ENCODE data around the gene HTR7. TPM values are rescaled to one million over a fixed set of nuclear protein-coding genes. Genes with fewer than 3 reads are reported as not detected.

Gene HTR7
- polyA plus RNA-seq, 4 donors: 0.47 to 1.1 (median 0.61) TPM

- no peak for DNase-seq (ENCODE audit: low read depth in 4 of 4, low spot score in 2 of 4)
These were observed 111.0 kb downstream of the HTR7 start for GRCh38 chr10:90746829-90747228.

GRCh38 chr10:90745565-90745964, 112.3 kb downstream of the HTR7 start:
- DNase-seq (ENCODE audit: low read depth in 4 of 4, low spot score in 2 of 4): no peak

GRCh38 chr10:90743291-90743690, 114.5 kb downstream of the HTR7 start:
- DNase-seq (ENCODE audit: low read depth in 4 of 4, low spot score in 2 of 4): no peak

- no peak for DNase-seq (ENCODE audit: low read depth in 4 of 4, low spot score in 2 of 4)
These were observed 115.8 kb downstream of the HTR7 start for GRCh38 chr10:90741926-90742565.

GRCh38 chr10:90740265-90740664, 117.6 kb downstream of the HTR7 start:
- DNase-seq (ENCODE audit: low read depth in 4 of 4, low spot score in 2 of 4): no peak

GRCh38 chr10:90738885-90739284, 119.0 kb downstream of the HTR7 start:
- DNase-seq (ENCODE audit: low read depth in 4 of 4, low spot score in 2 of 4): no peak

- no peak for DNase-seq (ENCODE audit: low read depth in 4 of 4, low spot score in 2 of 4)
These were observed 123.4 kb downstream of the HTR7 start for GRCh38 chr10:90734415-90734814.

GRCh38 chr10:90732581-90732980, 125.3 kb downstream of the HTR7 start:
- no peak for DNase-seq (ENCODE audit: low read depth in 4 of 4, low spot score in 2 of 4)

- no peak for DNase-seq (ENCODE audit: low read depth in 4 of 4, low spot score in 2 of 4)
These were observed 134.3 kb downstream of the HTR7 start for GRCh38 chr10:90723416-90724068.

GRCh38 chr10:90722832-90723231, 135.0 kb downstream of the HTR7 start:
- DNase-seq (ENCODE audit: low read depth in 4 of 4, low spot score in 2 of 4): no peak

GRCh38 chr10:90718182-90718581, 139.7 kb downstream of the HTR7 start:
- DNase-seq (ENCODE audit: low read depth in 4 of 4, low spot score in 2 of 4): no peak

- no peak for DNase-seq (ENCODE audit: low read depth in 4 of 4, low spot score in 2 of 4)
These were observed 145.3 kb downstream of the HTR7 start for GRCh38 chr10:90712529-90712928.

GRCh38 chr10:90709727-90710126, 148.1 kb downstream of the HTR7 start:
- no peak for DNase-seq (ENCODE audit: low read depth in 4 of 4, low spot score in 2 of 4)

GRCh38 chr10:90707657-90708056, 150.2 kb downstream of the HTR7 start:
- no peak for DNase-seq (ENCODE audit: low read depth in 4 of 4, low spot score in 2 of 4)

- DNase-seq (ENCODE audit: low read depth in 4 of 4, low spot score in 2 of 4): no peak
These were observed 156.4 kb downstream of the HTR7 start for GRCh38 chr10:90701428-90701827.

GRCh38 chr10:90695915-90696676, 161.7 kb downstream of the HTR7 start:
- DNase-seq (ENCODE audit: low read depth in 4 of 4, low spot score in 2 of 4): no peak

Other genes with a start within 250 kb of the HTR7 start
- gene RPP30, start 13.9 kb upstream of the HTR7 start, polyA plus RNA-seq (ENCODE audit: insufficient read length in 4 of 4): 10 to 100 TPM; 55.3 to 60.8 (median 56.5) TPM
- gene ANKRD1, start 63.0 kb upstream of the HTR7 start, polyA plus RNA-seq (ENCODE audit: insufficient read length in 4 of 4): under 1 TPM; 0.44 to 0.88 (median 0.70) TPM